ENCODE measurements around the gene ALCAM. TPM values are rescaled to one million over a fixed set of nuclear protein-coding genes. Genes with fewer than 3 reads are reported as not detected.
"Not testable (repeated sequence)": the region's sequence is repeated elsewhere in the genome, so short reads cannot be mapped to it uniquely, and the experiment has no call there.

ALCAM gene
- total and polyA plus RNA-seq, 9 donors, result 7.4 to 29.5 (median 10.8) TPM

DNA sequence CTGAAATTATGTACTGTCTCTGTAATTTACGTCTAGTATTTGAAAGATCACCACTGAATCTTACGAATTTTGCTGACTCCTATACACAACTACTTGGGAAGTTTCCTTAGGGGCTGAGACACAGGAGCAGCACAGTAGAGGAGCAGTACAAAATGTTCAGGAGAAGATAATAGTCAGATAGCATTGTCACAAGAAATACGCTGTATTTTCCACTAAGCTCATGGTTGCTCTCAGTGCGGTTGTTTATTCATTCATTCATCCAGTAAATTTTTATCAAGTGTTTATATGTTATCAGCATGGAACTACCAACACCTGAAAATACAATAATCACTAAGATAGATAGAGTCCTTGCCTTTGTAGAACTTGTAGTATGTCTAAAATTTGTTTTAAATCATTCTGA is 34.5 kb downstream of the ALCAM start:
- Histone ChIP-seq H3K4me3 (ENCODE audit: low read length) (no peak overlapping the region), H3K36me3 (ENCODE audit: control insufficient read depth, insufficient read depth, low read length) (no peaks in the 10 kb centered on the region), H3K27me3 (ENCODE audit: control insufficient read depth, insufficient read depth, low read length) (no peaks in the 10 kb centered on the region), H3K27ac (ENCODE audit: low read length) (no peak overlapping the region), H3K9me3 (replicated peaks; ENCODE audit: control insufficient read depth, low read depth, low read length) (peaks cover 2% of the 10 kb centered on the region), H3K4me1 (ENCODE audit: control insufficient read depth, insufficient read depth, low read length) (no peaks in the 10 kb centered on the region)
- DNase-seq, result no peak
- WGBS (ENCODE audit: insufficient coverage), result no CpG with 5 or more reads among the region's 4 CpGs

DNA sequence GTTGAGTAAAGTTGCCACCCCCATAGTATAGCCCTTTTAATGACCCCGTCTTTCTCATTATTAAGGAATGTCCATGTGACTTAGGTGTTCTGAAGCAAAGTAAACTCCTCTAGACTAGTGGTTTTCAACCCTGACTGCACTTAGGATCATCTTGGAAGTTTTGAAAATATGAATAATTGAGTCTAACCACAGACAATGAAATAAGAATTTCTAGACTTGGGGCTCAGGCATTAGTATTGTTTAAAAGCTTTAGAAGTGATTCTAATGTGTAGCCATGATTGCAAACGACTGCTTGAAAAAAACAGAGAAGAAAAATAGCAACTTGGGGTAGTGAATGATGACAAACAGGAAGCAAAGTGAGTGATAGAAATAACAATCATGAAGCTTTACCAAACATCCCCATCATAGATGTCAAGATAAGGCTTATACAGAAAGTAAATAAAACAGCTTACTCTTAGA is 35.0 kb downstream of the ALCAM start:
- no peak overlapping the region for H3K27ac ChIP-seq (ENCODE audit: low read length)
- H3K4me3 ChIP-seq (ENCODE audit: low read length), result no peak overlapping the region
- no CpG with 5 or more reads among the region's 2 CpGs for WGBS (ENCODE audit: insufficient coverage)

DNA sequence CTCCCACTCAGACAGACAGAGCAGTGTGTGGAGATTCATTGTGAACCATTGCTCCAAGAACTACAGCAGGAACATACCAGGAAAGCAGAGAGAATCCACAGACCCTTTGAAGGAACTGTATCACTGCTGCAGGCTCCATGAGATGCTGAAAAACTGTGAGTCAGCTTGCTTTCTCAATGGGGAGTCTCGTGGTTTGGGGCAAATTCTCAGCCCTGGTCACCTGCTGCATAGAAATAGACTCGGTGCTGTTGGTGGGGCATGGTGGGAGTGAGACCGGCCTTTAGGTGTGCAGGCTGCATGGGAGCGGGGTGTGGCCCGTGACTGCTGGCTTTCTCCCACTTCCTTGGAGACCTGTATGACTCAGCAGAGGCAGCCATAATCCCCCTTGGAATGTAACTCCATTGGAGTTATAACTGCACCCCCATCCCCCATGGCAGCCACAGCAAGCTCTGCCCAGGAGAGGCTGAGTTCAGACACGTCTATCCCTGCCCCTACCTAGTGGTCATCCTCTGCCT is 35.6 kb downstream of the ALCAM start:
- WGBS (ENCODE audit: insufficient coverage), result 100% methylated on average over 1 of the region's 6 CpGs

More for the DNA sequence above, 35.0 kb downstream of the ALCAM start:
- DNase-seq, result no peak
- H3K4me1 ChIP-seq (ENCODE audit: control insufficient read depth, insufficient read depth, low read length), result no peaks in the 10 kb centered on the region
- H3K36me3 ChIP-seq (ENCODE audit: control insufficient read depth, insufficient read depth, low read length), result no peaks in the 10 kb centered on the region
- peaks cover 2% of the 10 kb centered on the region for H3K9me3 ChIP-seq (replicated peaks; ENCODE audit: control insufficient read depth, low read depth, low read length)
- H3K27me3 ChIP-seq (ENCODE audit: control insufficient read depth, insufficient read depth, low read length), result no peaks in the 10 kb centered on the region

DNA sequence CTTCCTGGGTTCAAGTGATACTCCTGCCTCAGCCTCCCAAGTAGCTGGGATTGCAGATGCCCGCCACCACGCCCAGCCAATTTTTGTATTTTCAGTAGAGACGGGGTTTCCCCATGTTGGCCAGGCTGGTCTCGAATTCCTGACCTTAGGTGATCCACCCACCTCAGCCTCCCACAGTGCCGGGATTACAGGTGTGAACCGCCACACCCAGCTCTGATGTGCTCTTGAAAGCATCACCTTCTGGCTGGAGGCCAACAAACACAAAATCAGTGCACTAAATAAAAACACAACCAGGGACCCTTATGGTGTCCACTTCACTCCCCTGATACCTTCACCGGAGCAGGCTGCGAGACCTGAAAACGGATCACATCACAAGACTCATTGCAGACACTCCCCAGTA is 36.3 kb downstream of the ALCAM start:
- H3K4me1 ChIP-seq (ENCODE audit: control insufficient read depth, insufficient read depth, low read length); H3K4me3 ChIP-seq (ENCODE audit: low read length); H3K9me3 ChIP-seq (replicated peaks; ENCODE audit: control insufficient read depth, low read depth, low read length); DNase-seq; H3K27me3 ChIP-seq (ENCODE audit: control insufficient read depth, insufficient read depth, low read length); H3K27ac ChIP-seq (ENCODE audit: low read length); H3K36me3 ChIP-seq (ENCODE audit: control insufficient read depth, insufficient read depth, low read length): not testable (repeated sequence)
- 85% methylated on average over 9 of the region's 9 CpGs for WGBS (ENCODE audit: insufficient coverage)

More for the DNA sequence above, 35.6 kb downstream of the ALCAM start:
- DNase-seq, result no peak
- H3K36me3 ChIP-seq (ENCODE audit: control insufficient read depth, insufficient read depth, low read length), result no peaks in the 10 kb centered on the region
- no peak overlapping the region for H3K4me3 ChIP-seq (ENCODE audit: low read length)
- H3K4me1 ChIP-seq (ENCODE audit: control insufficient read depth, insufficient read depth, low read length), result no peaks in the 10 kb centered on the region
- no peaks in the 10 kb centered on the region for H3K27me3 ChIP-seq (ENCODE audit: control insufficient read depth, insufficient read depth, low read length)
- no peak overlapping the region for H3K27ac ChIP-seq (ENCODE audit: low read length)
- H3K9me3 ChIP-seq (replicated peaks; ENCODE audit: control insufficient read depth, low read depth, low read length), result peaks cover 2% of the 10 kb centered on the region

DNA sequence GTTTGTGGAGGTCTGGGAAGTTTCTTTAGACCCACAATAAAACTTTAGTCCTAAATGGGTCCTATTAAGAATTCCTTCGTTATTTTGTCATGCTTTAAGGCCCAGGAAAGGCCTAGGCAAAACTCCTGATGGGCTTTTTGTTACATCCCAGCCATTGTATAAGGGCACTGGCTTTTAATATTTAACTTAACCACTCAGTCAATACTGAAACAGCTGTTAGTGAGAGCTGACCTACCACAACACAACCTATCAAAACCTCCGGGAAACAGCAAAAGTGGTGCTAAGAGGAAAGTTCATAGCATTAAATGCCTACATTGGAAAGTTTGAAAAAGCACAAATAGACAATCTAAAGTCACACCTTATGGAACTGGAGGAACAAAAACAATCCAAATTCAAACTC is 39.6 kb downstream of the ALCAM start:
- H3K9me3 ChIP-seq (replicated peaks; ENCODE audit: control insufficient read depth, low read depth, low read length), result peaks cover 2% of the 10 kb centered on the region
- DNase-seq, result no peak
- no peak overlapping the region for H3K27ac ChIP-seq (ENCODE audit: low read length)
- H3K4me3 ChIP-seq (ENCODE audit: low read length), result no peak overlapping the region
- no peaks in the 10 kb centered on the region for H3K27me3 ChIP-seq (ENCODE audit: control insufficient read depth, insufficient read depth, low read length)
- no peaks in the 10 kb centered on the region for H3K4me1 ChIP-seq (ENCODE audit: control insufficient read depth, insufficient read depth, low read length)
- WGBS (ENCODE audit: insufficient coverage), result no CpG with 5 or more reads among the region's 2 CpGs
- no peaks in the 10 kb centered on the region for H3K36me3 ChIP-seq (ENCODE audit: control insufficient read depth, insufficient read depth, low read length)

DNA sequence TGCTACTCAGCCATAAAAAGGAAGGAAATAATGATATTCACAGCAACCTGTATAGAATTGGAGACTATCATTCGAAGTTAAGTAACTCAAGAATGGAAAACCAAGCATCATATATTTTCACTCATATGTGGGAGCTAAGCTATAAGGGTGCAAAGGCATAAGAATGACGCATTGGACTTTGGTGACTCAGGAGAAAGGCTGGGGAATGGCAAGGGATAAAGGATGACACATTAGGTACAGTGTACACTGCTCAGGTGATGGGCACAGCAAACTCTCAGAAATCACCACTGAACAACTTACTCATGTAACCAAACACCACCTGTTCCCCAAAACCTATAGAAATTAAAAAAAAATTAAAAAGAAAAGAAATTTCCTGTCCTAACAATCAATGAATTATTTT is 42.7 kb downstream of the ALCAM start:
- WGBS (ENCODE audit: insufficient coverage), result no CpG with 5 or more reads among the region's 2 CpGs
- H3K4me3 ChIP-seq (ENCODE audit: low read length), result no peak overlapping the region
- no peaks in the 10 kb centered on the region for H3K36me3 ChIP-seq (ENCODE audit: control insufficient read depth, insufficient read depth, low read length)
- no peak for DNase-seq
- no peaks in the 10 kb centered on the region for H3K9me3 ChIP-seq (replicated peaks; ENCODE audit: control insufficient read depth, low read depth, low read length)
- no peak overlapping the region for H3K27ac ChIP-seq (ENCODE audit: low read length)
- H3K27me3 ChIP-seq (ENCODE audit: control insufficient read depth, insufficient read depth, low read length), result no peaks in the 10 kb centered on the region
- H3K4me1 ChIP-seq (ENCODE audit: control insufficient read depth, insufficient read depth, low read length), result no peaks in the 10 kb centered on the region

DNA sequence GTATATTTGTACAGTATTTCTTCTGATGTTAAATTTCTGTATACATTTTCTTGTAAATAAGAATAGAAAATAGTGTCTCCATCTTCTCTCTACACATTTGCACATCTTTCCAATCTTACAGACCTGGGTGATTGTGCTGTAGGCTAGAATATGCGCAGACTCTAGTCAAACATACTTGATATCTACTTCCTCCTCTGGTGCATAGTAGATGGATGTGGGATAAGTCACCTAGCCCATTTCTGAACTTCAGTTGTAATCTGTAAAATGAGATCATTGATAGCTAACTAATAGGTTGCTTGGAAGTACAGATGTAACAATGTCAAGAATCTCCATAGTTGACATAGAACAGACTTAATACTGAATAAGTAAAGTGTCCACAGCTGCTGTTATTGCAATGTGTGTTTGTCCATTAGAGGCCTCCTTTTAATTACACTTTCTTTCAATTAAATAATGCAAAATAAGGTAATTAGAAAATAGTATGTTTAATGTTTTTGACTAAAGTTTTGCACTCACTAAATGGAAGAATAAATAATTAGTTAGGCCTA is 46.7 kb downstream of the ALCAM start:
- Histone ChIP-seq H3K36me3 (ENCODE audit: control insufficient read depth, insufficient read depth, low read length) (no peaks in the 10 kb centered on the region), H3K27ac (ENCODE audit: low read length) (no peak overlapping the region), H3K4me1 (ENCODE audit: control insufficient read depth, insufficient read depth, low read length) (no peaks in the 10 kb centered on the region), H3K4me3 (ENCODE audit: low read length) (no peak overlapping the region), H3K9me3 (replicated peaks; ENCODE audit: control insufficient read depth, low read depth, low read length) (no peaks in the 10 kb centered on the region), H3K27me3 (ENCODE audit: control insufficient read depth, insufficient read depth, low read length) (no peaks in the 10 kb centered on the region)
- no CpG with 5 or more reads among the region's 1 CpG for WGBS (ENCODE audit: insufficient coverage)
- no peak for DNase-seq

DNA sequence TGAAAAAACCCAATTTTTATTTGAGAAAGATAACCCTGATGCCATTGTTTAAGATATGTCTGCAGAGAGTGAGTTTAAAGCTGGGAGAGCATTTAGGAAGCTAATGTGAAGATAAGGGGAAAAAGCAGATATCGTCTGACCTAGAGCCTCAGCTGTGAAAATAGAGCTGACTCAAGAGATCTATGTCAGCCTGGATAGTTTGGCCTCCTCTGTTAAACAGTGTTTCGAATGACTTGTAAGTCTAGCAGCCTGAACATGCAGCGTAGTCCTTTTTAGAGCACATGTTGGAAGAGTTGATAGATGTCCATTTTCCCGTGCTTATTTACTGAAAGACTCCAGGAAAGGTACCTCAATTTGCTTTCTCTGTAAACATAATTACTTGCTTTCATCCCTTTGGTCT is 48.1 kb downstream of the ALCAM start:
- no peaks in the 10 kb centered on the region for H3K9me3 ChIP-seq (replicated peaks; ENCODE audit: control insufficient read depth, low read depth, low read length)
- no peaks in the 10 kb centered on the region for H3K27me3 ChIP-seq (ENCODE audit: control insufficient read depth, insufficient read depth, low read length)
- H3K27ac ChIP-seq (ENCODE audit: low read length), result no peak overlapping the region
- no peak for DNase-seq
- H3K4me3 ChIP-seq (ENCODE audit: low read length), result no peak overlapping the region
- H3K36me3 ChIP-seq (ENCODE audit: control insufficient read depth, insufficient read depth, low read length), result no peaks in the 10 kb centered on the region
- WGBS (ENCODE audit: insufficient coverage), result 27% methylated on average over 1 of the region's 4 CpGs
- H3K4me1 ChIP-seq (ENCODE audit: control insufficient read depth, insufficient read depth, low read length), result no peaks in the 10 kb centered on the region

DNA sequence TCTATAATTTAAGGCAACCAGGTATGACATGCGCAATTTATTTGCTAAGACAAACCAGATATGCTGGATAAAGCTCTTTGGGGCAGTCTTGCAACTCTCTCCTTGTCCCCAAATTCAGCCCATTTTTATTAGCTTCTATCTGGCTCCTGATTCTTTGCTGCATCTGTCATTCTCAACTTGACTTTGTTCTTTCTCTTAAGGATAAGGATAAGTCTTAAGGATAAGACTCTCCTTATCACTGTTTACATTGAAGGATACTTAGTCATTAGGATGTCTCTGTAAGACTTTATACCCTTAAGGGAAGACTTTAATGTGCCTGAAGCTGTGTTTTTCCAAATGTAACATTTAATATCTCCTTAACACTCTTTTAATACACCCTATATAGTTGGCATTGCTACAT is 49.2 kb downstream of the ALCAM start:
- Histone ChIP-seq H3K27ac (ENCODE audit: low read length) (no peak overlapping the region), H3K27me3 (ENCODE audit: control insufficient read depth, insufficient read depth, low read length) (no peaks in the 10 kb centered on the region), H3K36me3 (ENCODE audit: control insufficient read depth, insufficient read depth, low read length) (no peaks in the 10 kb centered on the region), H3K9me3 (replicated peaks; ENCODE audit: control insufficient read depth, low read depth, low read length) (no peaks in the 10 kb centered on the region), H3K4me3 (ENCODE audit: low read length) (no peak overlapping the region), H3K4me1 (ENCODE audit: control insufficient read depth, insufficient read depth, low read length) (no peaks in the 10 kb centered on the region)
- 88% methylated on average over 1 of the region's 1 CpG for WGBS (ENCODE audit: insufficient coverage)
- no peak for DNase-seq

DNA sequence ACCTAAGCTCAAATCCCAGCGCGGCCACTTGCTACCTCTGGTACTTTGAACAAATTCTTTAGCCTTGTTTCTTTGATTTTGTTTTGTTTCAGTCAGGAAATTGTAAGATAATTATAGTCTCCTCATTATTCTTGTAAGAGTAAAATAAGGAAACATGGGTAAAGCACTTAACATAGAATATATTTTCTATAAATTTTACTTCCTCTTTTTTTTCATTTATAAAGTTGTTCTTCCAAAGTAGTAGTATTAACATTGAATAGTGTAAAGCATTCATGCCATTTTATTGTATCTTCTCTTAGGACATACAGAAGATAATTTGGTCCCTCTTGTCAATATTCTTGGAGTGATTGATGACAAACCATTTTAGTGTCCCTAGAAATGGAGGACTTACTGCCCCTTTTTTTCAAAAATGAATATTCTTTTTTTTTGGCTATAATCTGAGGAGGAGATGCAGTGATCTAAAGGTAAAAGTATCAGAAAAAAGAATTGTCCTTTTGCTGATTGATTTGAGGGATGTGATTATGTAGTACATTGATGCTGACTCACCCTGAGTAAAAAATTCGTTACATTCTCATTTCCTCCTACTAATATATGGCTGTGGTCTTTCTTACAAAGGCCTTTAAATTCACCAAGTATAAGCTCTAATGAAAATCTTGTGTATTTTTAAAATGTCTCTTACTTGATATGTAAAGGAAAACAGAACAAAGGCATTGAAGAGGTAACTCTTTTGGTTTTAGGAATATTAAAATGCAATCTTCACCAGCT is 51.0 kb downstream of the ALCAM start:
- WGBS (ENCODE audit: insufficient coverage), result no CpG with 5 or more reads among the region's 3 CpGs
- Histone ChIP-seq H3K27ac (ENCODE audit: low read length) (no peak overlapping the region), H3K9me3 (replicated peaks; ENCODE audit: control insufficient read depth, low read depth, low read length) (no peaks in the 10 kb centered on the region), H3K4me1 (ENCODE audit: control insufficient read depth, insufficient read depth, low read length) (no peaks in the 10 kb centered on the region), H3K27me3 (ENCODE audit: control insufficient read depth, insufficient read depth, low read length) (no peaks in the 10 kb centered on the region), H3K4me3 (ENCODE audit: low read length) (no peak overlapping the region), H3K36me3 (ENCODE audit: control insufficient read depth, insufficient read depth, low read length) (no peaks in the 10 kb centered on the region)
- DNase-seq, result no peak

Data from muscle of leg (tissue), 11 donors.